ENCODE data around the gene CPLX1. TPM values are rescaled to one million over a fixed set of nuclear protein-coding genes. Genes with fewer than 3 reads are reported as not detected.

The CPLX1 gene
- 0.23 TPM in 1 of 2 replicates, not detected in the other for total RNA-seq

GRCh38 chr4:825971-826330, at the start of gene CPLX1:
Gene CPLX1, minus strand, starts transcription at chr4:826129. Its CDS starts 1,607 bp downstream, at chr4:824522.

Other genes starting within 250 kb of the CPLX1 start
- gene TMEM271, start 249.8 kb downstream of the CPLX1 start, total RNA-seq = not detected in 2 replicates
- gene PDE6B, start 200.6 kb downstream of the CPLX1 start, total RNA-seq = 0.11 and 3.3 TPM in 2 replicates
- gene ATP5ME, start 151.9 kb downstream of the CPLX1 start, total RNA-seq = 211 and 300 TPM in 2 replicates
- gene MYL5, start 151.6 kb downstream of the CPLX1 start, total RNA-seq = 3.7 and 4.8 TPM in 2 replicates
- gene SLC49A3, start 137.0 kb downstream of the CPLX1 start, total RNA-seq = not detected in 2 replicates
- 19.3 and 19.7 TPM in 2 replicates for gene PCGF3, start 120.3 kb downstream of the CPLX1 start, total RNA-seq
- gene GAK, start 106.2 kb upstream of the CPLX1 start, total RNA-seq = 89.1 and 104 TPM in 2 replicates
- 13.2 and 21.5 TPM in 2 replicates for gene TMEM175, start 106.3 kb upstream of the CPLX1 start, total RNA-seq
- gene DGKQ, start 147.4 kb upstream of the CPLX1 start, total RNA-seq = 11.8 and 14.7 TPM in 2 replicates
- 1.5 and 5.9 TPM in 2 replicates for gene IDUA, start 160.9 kb upstream of the CPLX1 start, total RNA-seq
- not detected in 2 replicates for gene SLC26A1, start 167.3 kb upstream of the CPLX1 start, total RNA-seq
- gene FGFRL1, start 185.5 kb upstream of the CPLX1 start, total RNA-seq = 11.8 and 13.7 TPM in 2 replicates